Left renal pelvis (tissue), 4 donors: ENCODE results near the gene SLC35B2. TPM values are rescaled to one million over a fixed set of nuclear protein-coding genes. Genes with fewer than 3 reads are reported as not detected.

Source experiments
- DNase-seq, 4 donors: peaks; one replicate each; pipeline ENCODE4 v3.0.0-alpha.2; 2013; ENCODE audit warnings: low read depth in 4 of 4, low spot score in 3 of 4
- polyA plus RNA-seq, 4 donors: library from polyadenylated mRNA; unstranded; fragments of 120-200 nt; gene quantifications; one replicate each; pipeline ENCODE4 v1.2.1, GENCODE V29; 2013; ENCODE audit not compliant: insufficient read length in 4 of 4

SLC35B2 gene
- polyA plus RNA-seq, 4 donors = 51.5 to 57.5 (median 54.1) TPM

GRCh38 chr6:44224029-44224964, 33.0 kb downstream of the SLC35B2 start:
- DNase-seq = no peak

GRCh38 chr6:44223319-44224028, 33.9 kb downstream of the SLC35B2 start, which contains the start of gene SLC29A1:
Gene SLC29A1, plus strand, starts transcription at chr6:44223595. Its CDS starts 3,719 bp downstream, at chr6:44227314.
- DNase-seq = no peak

GRCh38 chr6:44222486-44223318, 34.6 kb downstream of the SLC35B2 start:
- DNase-seq = no peak

GRCh38 chr6:44221961-44222335, 35.4 kb downstream of the SLC35B2 start:
- DNase-seq = no peak

- DNase-seq = no peak
These were observed 35.9 kb downstream of the SLC35B2 start for GRCh38 chr6:44221291-44221960.

- no peak for DNase-seq
These were observed 36.4 kb downstream of the SLC35B2 start for GRCh38 chr6:44220913-44221290.

GRCh38 chr6:44219815-44220784, 37.2 kb downstream of the SLC35B2 start:
- DNase-seq = no peak

GRCh38 chr6:44219053-44219814, 38.1 kb downstream of the SLC35B2 start:
- peak in 1 of 4 donors; percentile 81 for DNase-seq

- no peak for DNase-seq
These were observed 39.8 kb downstream of the SLC35B2 start for GRCh38 chr6:44217332-44218143.

- DNase-seq = no peak
These were observed 40.5 kb downstream of the SLC35B2 start, which contains the start of gene MYMX for GRCh38 chr6:44216677-44217331. Gene MYMX, plus strand, starts transcription at chr6:44216926. Its CDS starts 546 bp downstream, at chr6:44217472.

- no peak for DNase-seq
These were observed 43.0 kb downstream of the SLC35B2 start for GRCh38 chr6:44214307-44214706.

- DNase-seq = no peak
These were observed 46.0 kb downstream of the SLC35B2 start for GRCh38 chr6:44211284-44211683.

GRCh38 chr6:44207966-44208365, 49.4 kb downstream of the SLC35B2 start:
- no peak for DNase-seq
